Mesodermal cell (in vitro differentiated cells): Measurements from ENCODE around the gene INTS14.

ENCODE experiments used
- H3K27ac ChIP-seq: 2 replicates; pipeline ENCODE4 v1.7.0; 2013; ENCODE audit warnings: mild to moderate bottlenecking, low read depth, low read length, moderate library complexity; ENCODE audit not compliant: severe bottlenecking
- H3K36me3 ChIP-seq: 2 replicates; pipeline ENCODE4 v1.7.1; 2013; ENCODE audit warnings: mild to moderate bottlenecking, low read length, moderate library complexity; ENCODE audit not compliant: control insufficient read depth, insufficient read depth
- H3K4me1 ChIP-seq: one replicate; pipeline ENCODE4 v1.7.1; 2013; ENCODE audit warnings: mild to moderate bottlenecking, low read length; ENCODE audit not compliant: insufficient read depth, control insufficient read depth, poor library complexity, severe bottlenecking
- H3K4me3 ChIP-seq: 2 replicates; pipeline ENCODE4 v1.7.0; 2013; ENCODE audit warnings: low read length, control low read depth, mild to moderate bottlenecking; ENCODE audit not compliant: insufficient read depth, poor library complexity, severe bottlenecking; ENCODE audit errors: extremely low read depth
- H3K9me3 ChIP-seq: 2 replicates; pipeline ENCODE4 v1.7.1; 2013; ENCODE audit warnings: mild to moderate bottlenecking, low read length, moderate library complexity; ENCODE audit not compliant: control insufficient read depth
- WGBS, 2 experiments: methylation state at CpG; one replicate each; pipeline ENCODE4 v1.1.5; 2013; ENCODE audit warnings: missing lambda C conversion rate in 2 of 2; ENCODE audit not compliant: insufficient coverage in 2 of 2; 5-methylcytosine and 5-hydroxymethylcytosine counted together

The INTS14 gene

DNA sequence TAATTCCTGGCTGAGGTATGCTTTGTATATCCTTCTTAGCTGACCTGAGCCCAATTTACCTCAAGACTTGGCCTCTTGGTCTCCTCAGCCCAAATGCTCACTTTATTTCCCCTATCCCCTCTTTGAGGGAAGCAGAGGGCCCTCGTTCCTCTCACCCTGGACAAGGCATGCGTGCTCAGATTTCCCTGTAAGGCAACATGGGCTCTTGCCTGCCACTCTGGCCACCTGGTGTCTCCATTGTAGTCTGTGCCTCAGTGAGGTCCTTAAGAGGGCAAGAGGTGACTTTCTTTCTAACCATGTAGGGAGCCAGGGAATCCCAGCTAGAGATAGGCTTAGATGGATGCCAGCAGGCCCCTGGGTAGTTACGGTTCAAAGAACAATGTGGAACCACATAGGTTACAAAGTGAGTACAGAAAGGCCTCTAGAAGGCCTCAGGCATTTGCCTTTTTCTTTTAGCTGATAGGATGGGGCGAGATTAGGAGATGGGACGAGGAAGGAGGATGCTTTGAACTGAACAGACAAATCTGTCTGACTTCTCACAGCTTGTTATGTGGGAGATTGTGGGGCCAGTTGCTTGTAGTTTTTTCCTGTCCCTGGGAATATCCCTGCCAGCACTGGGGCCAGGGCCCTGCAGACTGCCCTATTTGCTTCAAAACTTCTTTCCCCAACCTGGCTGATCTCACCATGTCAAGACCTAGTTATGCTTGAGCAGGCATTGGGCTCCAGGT is 1.1 kb upstream of the INTS14 start:
- peaks cover 12% of the 10 kb centered on the region for H3K4me1 ChIP-seq
- WGBS, 2 experiments, result 82 to 91% methylated on average over 3 to 5 of the region's 5 CpGs
- H3K36me3 ChIP-seq, result peaks cover 4% of the 10 kb centered on the region
- no peaks in the 10 kb centered on the region for H3K9me3 ChIP-seq
- H3K4me3 ChIP-seq, result peak overlapping the region; percentile 86
- H3K27ac ChIP-seq, result peak overlapping the region; percentile 94

GRCh38 chr15:65603559-65603958 is 7.4 kb downstream of the INTS14 start:
- Histone ChIP-seq H3K4me3 (no peak overlapping the region), H3K4me1 (no peaks in the 10 kb centered on the region), H3K9me3 (no peaks in the 10 kb centered on the region), H3K36me3 (peaks cover 54% of the 10 kb centered on the region), H3K27ac (no peak overlapping the region)
- no CpG with 5 or more reads among the region's 1 CpG for WGBS, 2 experiments

- Histone ChIP-seq H3K4me1 (no peaks in the 10 kb centered on the region), H3K4me3 (no peak overlapping the region), H3K9me3 (no peaks in the 10 kb centered on the region), H3K27ac (no peak overlapping the region), H3K36me3 (peaks cover 58% of the 10 kb centered on the region)
- WGBS, 2 experiments, result 67 to 78% methylated on average over 1 to 2 of the region's 2 CpGs
These were observed 7.8 kb downstream of the INTS14 start for GRCh38 chr15:65603134-65603533.

DNA sequence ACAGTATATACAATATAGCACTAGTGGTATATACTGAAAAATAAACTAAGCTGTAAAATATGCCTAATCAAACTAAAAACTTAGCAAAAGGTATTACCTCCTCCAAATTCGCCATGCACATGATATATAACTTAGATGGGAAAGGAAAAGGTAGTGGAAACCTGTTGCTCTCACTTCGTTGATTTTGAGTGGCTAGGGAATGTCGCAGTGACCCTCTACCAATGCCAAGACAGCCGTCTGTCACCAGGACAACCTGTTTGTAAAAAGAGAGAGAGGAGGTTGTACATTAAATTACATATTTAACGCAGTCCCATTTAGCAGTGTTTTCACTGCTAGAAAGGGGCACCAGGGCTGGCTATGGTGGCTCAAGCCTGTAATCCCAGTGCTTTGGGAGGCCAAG is 11.3 kb downstream of the INTS14 start:
- H3K36me3 ChIP-seq, result peaks cover 80% of the 10 kb centered on the region
- 100% methylated on average over 1 to 2 of the region's 5 CpGs for WGBS, 2 experiments
- no peaks in the 10 kb centered on the region for H3K4me1 ChIP-seq
- H3K4me3 ChIP-seq, result no peak overlapping the region
- H3K9me3 ChIP-seq, result no peaks in the 10 kb centered on the region
- no peak overlapping the region for H3K27ac ChIP-seq

GRCh38 chr15:65598468-65598867 is 12.5 kb downstream of the INTS14 start:
- Histone ChIP-seq H3K27ac (no peak overlapping the region), H3K4me3 (no peak overlapping the region), H3K36me3 (peaks cover 80% of the 10 kb centered on the region), H3K4me1 (no peaks in the 10 kb centered on the region), H3K9me3 (no peaks in the 10 kb centered on the region)
- WGBS, 2 experiments, result 100% methylated on average over 2 of the region's 2 CpGs; no CpG with 5 or more reads in 1 of the 2 experiments

DNA sequence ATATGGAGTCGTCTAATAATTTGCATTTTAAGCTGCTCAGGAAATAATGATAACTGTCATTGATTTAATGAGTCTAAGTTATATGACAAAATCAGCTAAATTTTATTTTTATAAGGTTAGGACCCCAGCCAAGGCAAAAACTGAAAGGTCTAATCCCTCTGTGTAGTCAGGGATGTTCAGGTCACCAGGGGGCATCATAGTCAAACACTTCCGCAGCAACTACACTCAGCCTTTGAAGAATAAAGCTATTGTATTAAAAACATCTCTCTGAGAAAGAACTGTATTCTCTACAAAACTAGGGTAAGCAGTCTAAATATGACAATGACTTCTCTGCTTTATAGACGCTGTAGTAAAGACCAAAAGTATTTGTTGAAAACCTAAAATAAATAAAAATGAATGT is 15.0 kb downstream of the INTS14 start:
- no peak overlapping the region for H3K27ac ChIP-seq
- no CpG with 5 or more reads among the region's 3 CpGs for WGBS, 2 experiments
- H3K4me3 ChIP-seq, result no peak overlapping the region
- H3K9me3 ChIP-seq, result no peaks in the 10 kb centered on the region
- H3K4me1 ChIP-seq, result no peaks in the 10 kb centered on the region
- H3K36me3 ChIP-seq, result peaks cover 85% of the 10 kb centered on the region

DNA sequence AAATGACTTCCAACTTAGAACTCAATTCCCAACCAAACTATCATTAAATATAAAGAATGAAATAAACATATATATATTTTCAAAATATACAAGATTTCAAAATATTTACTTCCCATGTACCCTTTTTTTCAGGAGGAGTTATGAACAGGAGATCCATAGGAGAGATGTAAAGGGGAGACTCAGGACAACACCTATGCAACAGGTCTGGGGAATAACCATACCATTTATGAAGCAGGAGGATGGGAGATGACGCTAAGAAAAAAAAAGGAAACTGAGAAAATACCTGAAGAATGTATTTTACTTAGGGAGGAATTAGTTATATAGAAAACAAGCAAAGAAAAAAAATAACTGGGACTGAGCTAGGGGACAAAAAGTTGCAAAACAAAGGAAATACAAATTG is 23.8 kb downstream of the INTS14 start:
- Histone ChIP-seq H3K4me1 (peaks cover 6% of the 10 kb centered on the region), H3K36me3 (peaks cover 68% of the 10 kb centered on the region), H3K4me3 (no peak overlapping the region), H3K9me3 (no peaks in the 10 kb centered on the region), H3K27ac (no peak overlapping the region)
- 80% methylated on average over 1 of the region's 1 CpG; no CpG with 5 or more reads in 1 of the 2 experiments for WGBS, 2 experiments

DNA sequence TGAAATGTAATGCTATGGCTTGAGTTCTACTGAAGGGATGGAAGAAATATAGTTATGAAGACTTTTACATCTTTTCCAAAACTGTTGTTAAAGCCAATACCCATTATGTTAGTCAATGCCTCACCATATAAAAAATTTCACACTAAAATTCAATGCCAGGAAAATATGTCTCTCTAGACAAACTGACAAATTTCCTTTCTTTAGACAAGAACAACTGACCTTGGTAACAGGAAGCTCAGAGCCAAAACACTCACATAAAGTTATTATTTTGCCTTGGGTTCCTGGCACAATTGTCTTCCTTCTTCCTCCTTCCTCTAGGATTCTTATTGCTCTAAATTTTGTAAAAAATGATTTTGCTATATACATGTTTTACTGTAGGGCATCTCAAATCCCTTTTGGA is 26.7 kb downstream of the INTS14 start:
- H3K9me3 ChIP-seq, result no peaks in the 10 kb centered on the region
- H3K4me3 ChIP-seq, result no peak overlapping the region
- H3K4me1 ChIP-seq, result peaks cover 19% of the 10 kb centered on the region
- H3K36me3 ChIP-seq, result peaks cover 59% of the 10 kb centered on the region
- H3K27ac ChIP-seq, result peak overlapping the region; percentile 84

GRCh38 chr15:65583701-65584100 is 27.2 kb downstream of the INTS14 start:
- H3K4me3 ChIP-seq, result no peak overlapping the region

DNA sequence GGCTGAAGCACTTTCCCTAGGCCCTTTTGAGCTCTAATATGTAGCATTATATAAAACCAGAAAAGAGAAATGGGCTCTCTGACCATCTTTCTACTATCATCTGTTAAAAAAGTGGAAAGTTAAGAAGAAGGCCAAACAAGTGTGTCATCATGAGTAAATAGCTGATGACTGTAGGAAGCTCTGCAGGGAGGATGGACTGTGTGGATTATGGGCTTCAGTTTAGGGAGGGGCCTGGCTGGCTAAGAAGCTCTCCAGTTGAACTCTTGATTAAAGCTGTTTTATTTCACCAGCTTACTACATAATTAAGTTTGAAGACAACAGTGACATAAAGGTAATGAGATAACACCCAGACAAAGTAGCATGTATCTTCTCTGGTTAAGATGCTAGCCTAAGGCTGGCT is 30.6 kb downstream of the INTS14 start:
- H3K27ac ChIP-seq, result peak overlapping the region; percentile 84
- no peak overlapping the region for H3K4me3 ChIP-seq
- peaks cover 52% of the 10 kb centered on the region for H3K36me3 ChIP-seq
- peaks cover 29% of the 10 kb centered on the region for H3K4me1 ChIP-seq
- no peaks in the 10 kb centered on the region for H3K9me3 ChIP-seq

More at GRCh38 chr15:65583701-65584100, 27.2 kb downstream of the INTS14 start:
- Histone ChIP-seq H3K27ac (peak overlapping the region; percentile 84), H3K36me3 (peaks cover 59% of the 10 kb centered on the region), H3K9me3 (no peaks in the 10 kb centered on the region), H3K4me1 (peaks cover 25% of the 10 kb centered on the region)
- 56 to 75% methylated on average over 1 of the region's 1 CpG for WGBS, 2 experiments

DNA sequence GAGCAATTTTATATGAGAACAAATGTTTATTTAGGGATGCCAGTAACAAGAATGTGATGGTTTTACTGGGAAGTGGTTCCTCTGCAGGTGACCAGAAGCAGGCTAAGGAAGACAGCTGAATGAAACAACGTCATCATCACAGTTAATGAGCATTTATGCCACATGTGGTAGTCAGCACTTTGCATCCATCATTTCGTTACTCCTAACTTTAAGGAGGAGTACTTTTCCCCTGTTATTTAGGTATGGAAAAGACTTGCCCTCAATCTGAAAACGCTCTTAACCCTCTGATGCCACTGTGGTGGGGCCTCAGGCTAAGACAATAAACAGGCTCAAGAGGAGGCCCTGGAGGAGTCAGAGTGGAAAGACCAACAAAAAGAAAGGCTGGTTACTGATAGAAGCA is 31.2 kb downstream of the INTS14 start:
- Histone ChIP-seq H3K4me1 (peaks cover 29% of the 10 kb centered on the region), H3K27ac (peak overlapping the region; percentile 84), H3K4me3 (no peak overlapping the region), H3K9me3 (no peaks in the 10 kb centered on the region), H3K36me3 (peaks cover 52% of the 10 kb centered on the region)
- WGBS, 2 experiments, result 80 to 100% methylated on average over 1 to 2 of the region's 3 CpGs
